ENCODE data around the gene SLC8A2. TPM values are rescaled to one million over a fixed set of nuclear protein-coding genes. Genes with fewer than 3 reads are reported as not detected.

Gene SLC8A2
- total RNA-seq, 1 donor, result not detected

GRCh38 chr19:47464675-47465419 lies 6.8 kb downstream of the SLC8A2 start:
- TF ChIP-seq CTCF (IDR thresholded peaks at IDR 0.05; ENCODE audit: insufficient read depth, low read length), result no peak
- DNase-seq (ENCODE audit: low read depth), result no peak
- H3K4me3 ChIP-seq (ENCODE audit: low read depth, low read length), result no peak overlapping the region

GRCh38 chr19:47461876-47462275 lies 9.8 kb downstream of the SLC8A2 start:
- no peak for DNase-seq (ENCODE audit: low read depth)
- no peak overlapping the region for H3K4me3 ChIP-seq (ENCODE audit: low read depth, low read length)
- no peak for TF ChIP-seq CTCF (IDR thresholded peaks at IDR 0.05; ENCODE audit: insufficient read depth, low read length)

- no peak overlapping the region for H3K4me3 ChIP-seq (ENCODE audit: low read depth, low read length)
- no peak for TF ChIP-seq CTCF (IDR thresholded peaks at IDR 0.05; ENCODE audit: insufficient read depth, low read length)
- DNase-seq (ENCODE audit: low read depth), result no peak
Measured at GRCh38 chr19:47459477-47459876, 12.2 kb downstream of the SLC8A2 start.

GRCh38 chr19:47458672-47459071 lies 13.0 kb downstream of the SLC8A2 start:
- DNase-seq (ENCODE audit: low read depth), result no peak
- TF ChIP-seq CTCF (IDR thresholded peaks at IDR 0.05; ENCODE audit: insufficient read depth, low read length), result no peak
- no peak overlapping the region for H3K4me3 ChIP-seq (ENCODE audit: low read depth, low read length)

- no peak for DNase-seq (ENCODE audit: low read depth)
- no peak overlapping the region for H3K4me3 ChIP-seq (ENCODE audit: low read depth, low read length)
- TF ChIP-seq CTCF (IDR thresholded peaks at IDR 0.05; ENCODE audit: insufficient read depth, low read length), result no peak
Measured at GRCh38 chr19:47456721-47457474, 14.8 kb downstream of the SLC8A2 start.

GRCh38 chr19:47450478-47450877 lies 21.2 kb downstream of the SLC8A2 start:
- TF ChIP-seq CTCF (IDR thresholded peaks at IDR 0.05; ENCODE audit: insufficient read depth, low read length), result no peak
- no peak overlapping the region for H3K4me3 ChIP-seq (ENCODE audit: low read depth, low read length)
- DNase-seq (ENCODE audit: low read depth), result no peak
